ENCODE data around the gene ADAT3.

ADAT3 gene

GRCh38 chr19:1863328-1863637, 41.9 kb upstream of the ADAT3 start, which contains the start of gene KLF16:
Gene KLF16, minus strand, starts transcription at chr19:1863579. Its CDS starts 82 bp downstream, at chr19:1863497.
- H3K4me3 ChIP-seq (IDR thresholded peaks at IDR 0.05; ENCODE audit: insufficient read depth, low read depth, low read length), result no peak within 1 kb of the TSS
- no peaks in the 10 kb centered on the region for H3K4me1 ChIP-seq (ENCODE audit: low read depth, poor library complexity, severe bottlenecking)
- H3K79me2 ChIP-seq (ENCODE audit: insufficient read depth, low read depth), result peaks cover 40% of the 10 kb centered on the region
- no peaks in the 10 kb centered on the region for H3K36me3 ChIP-seq (ENCODE audit: insufficient read depth)
- no peaks in the 10 kb centered on the region for H4K20me1 ChIP-seq (ENCODE audit: insufficient read depth)
- H2AFZ ChIP-seq (ENCODE audit: low read depth), result peak within 1 kb of the TSS; percentile 34; the same call in 1 of the 2 replicates
- TF ChIP-seq CTCF (conservative IDR thresholded peaks at IDR 0.05; ENCODE audit: low read depth, low read length), result no peak
- H3K27me3 ChIP-seq (ENCODE audit: insufficient read depth, low read depth), result no peaks in the 10 kb centered on the region
- H3K4me2 ChIP-seq, result peak within 1 kb of the TSS; percentile 99
- H3K9ac ChIP-seq, result peak within 1 kb of the TSS; percentile 98
- H3K27ac ChIP-seq, result peak within 1 kb of the TSS; percentile 94

- H3K4me1 ChIP-seq (ENCODE audit: low read depth, poor library complexity, severe bottlenecking), result no peaks in the 10 kb centered on the region
- peaks cover 38% of the 10 kb centered on the region for H3K79me2 ChIP-seq (ENCODE audit: insufficient read depth, low read depth)
- TF ChIP-seq CTCF (conservative IDR thresholded peaks at IDR 0.05; ENCODE audit: low read depth, low read length), result no peak
Observed at GRCh38 chr19:1863638-1864479, 41.3 kb upstream of the ADAT3 start.

GRCh38 chr19:1864480-1865171, 40.6 kb upstream of the ADAT3 start:
- peak overlapping the region; percentile 98 for H3K9ac ChIP-seq
- peak; percentile 71 for TF ChIP-seq CTCF (conservative IDR thresholded peaks at IDR 0.05; ENCODE audit: low read depth, low read length)
- no peaks in the 10 kb centered on the region for H3K4me1 ChIP-seq (ENCODE audit: low read depth, poor library complexity, severe bottlenecking)
- H3K4me3 ChIP-seq (IDR thresholded peaks at IDR 0.05; ENCODE audit: insufficient read depth, low read depth, low read length), result no peak overlapping the region
- H4K20me1 ChIP-seq (ENCODE audit: insufficient read depth), result no peaks in the 10 kb centered on the region
- peak overlapping the region; percentile 34 for H2AFZ ChIP-seq (ENCODE audit: low read depth)
- H3K4me2 ChIP-seq, result peak overlapping the region; percentile 99
- H3K79me2 ChIP-seq (ENCODE audit: insufficient read depth, low read depth), result peaks cover 30% of the 10 kb centered on the region
- H3K27me3 ChIP-seq (ENCODE audit: insufficient read depth, low read depth), result no peaks in the 10 kb centered on the region
- H3K27ac ChIP-seq, result peak overlapping the region; percentile 94
- no peaks in the 10 kb centered on the region for H3K36me3 ChIP-seq (ENCODE audit: insufficient read depth)

More at GRCh38 chr19:1863638-1864479, 41.3 kb upstream of the ADAT3 start:
- Histone ChIP-seq H3K9ac (peak overlapping the region; percentile 98), H3K27me3 (ENCODE audit: insufficient read depth, low read depth) (no peaks in the 10 kb centered on the region), H3K4me3 (IDR thresholded peaks at IDR 0.05; ENCODE audit: insufficient read depth, low read depth, low read length) (no peak overlapping the region), H2AFZ (ENCODE audit: low read depth) (peak overlapping the region; percentile 34; the same call in 1 of the 2 replicates), H3K27ac (peak overlapping the region; percentile 94), H3K4me2 (peak overlapping the region; percentile 99), H4K20me1 (ENCODE audit: insufficient read depth) (no peaks in the 10 kb centered on the region), H3K36me3 (ENCODE audit: insufficient read depth) (no peaks in the 10 kb centered on the region)

- H3K36me3 ChIP-seq (ENCODE audit: insufficient read depth), result no peaks in the 10 kb centered on the region
- no peak for TF ChIP-seq CTCF (conservative IDR thresholded peaks at IDR 0.05; ENCODE audit: low read depth, low read length)
- peak overlapping the region; percentile 34 for H2AFZ ChIP-seq (ENCODE audit: low read depth)
- H3K4me3 ChIP-seq (IDR thresholded peaks at IDR 0.05; ENCODE audit: insufficient read depth, low read depth, low read length), result no peak overlapping the region
- H3K4me2 ChIP-seq, result peak overlapping the region; percentile 99
- H3K9ac ChIP-seq, result peak overlapping the region; percentile 98; the same call in 1 of the 2 replicates
- peak overlapping the region; percentile 94 for H3K27ac ChIP-seq
- peaks cover 22% of the 10 kb centered on the region for H3K79me2 ChIP-seq (ENCODE audit: insufficient read depth, low read depth)
- H3K27me3 ChIP-seq (ENCODE audit: insufficient read depth, low read depth), result no peaks in the 10 kb centered on the region
- no peaks in the 10 kb centered on the region for H3K4me1 ChIP-seq (ENCODE audit: low read depth, poor library complexity, severe bottlenecking)
- no peaks in the 10 kb centered on the region for H4K20me1 ChIP-seq (ENCODE audit: insufficient read depth)
Observed at GRCh38 chr19:1865172-1866010, 39.8 kb upstream of the ADAT3 start.

Measured in KMS-11 (cell line).